IMR-90 (cell line): ENCODE results near the gene SLC29A3. TPM values are rescaled to one million over a fixed set of nuclear protein-coding genes. Genes with fewer than 3 reads are reported as not detected.

ENCODE experiments used
- ATAC-seq: fragments of 200-7000 bp; cut with Tn5 transposase; 2 replicates; pipeline ENCODE4 v1.9.1; 2020; ENCODE audit warnings: low read depth, mild to moderate bottlenecking, moderate library complexity
- BruUV-seq: library from RNA; stranded (reverse); fragments of 400-500 nt; replicated peaks from 2 replicates; lab custom pipeline; 2021; lab: Mats Ljungman, UMichigan
- CTCF ChIA-PET: fragments of 300-600 bp; formaldehyde crosslinking; extraction: SDS; loops from one replicate; lab custom pipeline; 2021; ENCODE audit warnings: antibody characterized with exemption; lab: Yijun Ruan, JAX
- POLR2A ChIA-PET: fragments of 300-600 bp; sonication (Branson Sonifier 250); formaldehyde crosslinking; loops from one replicate; lab custom pipeline; 2022; ENCODE audit warnings: antibody characterized with exemption; ENCODE audit not compliant: unreplicated experiment; lab: Charles Lee
- DNase-seq: peaks from one replicate; pipeline ENCODE4 v3.0.0; 2013
- H2AFZ ChIP-seq: replicated peaks from 2 replicates; pipeline ENCODE3; 2013; ENCODE audit warnings: low read length, mild to moderate bottlenecking; ENCODE audit not compliant: poor library complexity
- H2AK5ac ChIP-seq: 2 replicates; pipeline ENCODE4 v1.6.1; 2013; ENCODE audit warnings: low read depth, low read length, inconsistent platforms
- H2AK9ac ChIP-seq: replicated peaks from 2 replicates; pipeline ENCODE3; 2013; ENCODE audit warnings: mild to moderate bottlenecking, low read depth, low read length, moderate library complexity; ENCODE audit not compliant: poor library complexity
- H2BK120ac ChIP-seq: 2 replicates; pipeline ENCODE4 v1.6.1; 2013; ENCODE audit warnings: low read depth, low read length, inconsistent platforms
- H2BK15ac ChIP-seq: 3 replicates; pipeline ENCODE4 v1.6.1; 2013; ENCODE audit warnings: low read depth, low read length, inconsistent platforms
- H2BK20ac ChIP-seq: 2 replicates; pipeline ENCODE4 v1.6.1; 2013; ENCODE audit warnings: low read depth, mild to moderate bottlenecking, inconsistent platforms, low read length, moderate library complexity
- H2BK5ac ChIP-seq: 2 replicates; pipeline ENCODE4 v1.6.1; 2013; ENCODE audit warnings: mild to moderate bottlenecking, low read depth, low read length, inconsistent platforms; ENCODE audit not compliant: poor library complexity, severe bottlenecking
- H3K14ac ChIP-seq: replicated peaks from 2 replicates; pipeline ENCODE4 v1.6.1; 2013; ENCODE audit warnings: low read depth, low read length, inconsistent platforms
- H3K18ac ChIP-seq: 2 replicates; pipeline ENCODE4 v1.6.1; 2013; ENCODE audit warnings: low read depth, low read length, control low read depth
- H3K23ac ChIP-seq: 2 replicates; pipeline ENCODE4 v1.6.1; 2013; ENCODE audit warnings: low read depth, low read length, inconsistent platforms
- H3K27ac ChIP-seq: 2 replicates; pipeline ENCODE4 v1.5.1; 2013; ENCODE audit warnings: mild to moderate bottlenecking, control low read depth, low read length; ENCODE audit not compliant: insufficient read depth
- H3K27me3 ChIP-seq: 2 replicates; pipeline ENCODE4 v1.6.1; 2013; ENCODE audit warnings: low read length; ENCODE audit not compliant: control insufficient read depth, insufficient read depth
- H3K36me3 ChIP-seq: 2 replicates; pipeline ENCODE4 v1.6.1; 2013; ENCODE audit warnings: low read length, mixed read lengths; ENCODE audit not compliant: control insufficient read depth, insufficient read depth
- H3K4ac ChIP-seq: 2 replicates; pipeline ENCODE4 v1.6.1; 2013; ENCODE audit warnings: low read depth, low read length, inconsistent platforms
- H3K4me1 ChIP-seq: 2 replicates; pipeline ENCODE4 v1.6.1; 2013; ENCODE audit warnings: low read length, mixed read lengths; ENCODE audit not compliant: control insufficient read depth, insufficient read depth
- H3K4me2 ChIP-seq: 2 replicates; pipeline ENCODE4 v1.6.1; 2013; ENCODE audit warnings: low read depth, mild to moderate bottlenecking, control low read depth, low read length, moderate library complexity
- H3K4me3 ChIP-seq: 2 replicates; pipeline ENCODE4 v1.5.1; 2013; ENCODE audit warnings: low read depth, mild to moderate bottlenecking, control low read depth, low read length, moderate library complexity; ENCODE audit not compliant: insufficient read depth
- H3K56ac ChIP-seq: 2 replicates; pipeline ENCODE4 v1.6.1; 2013; ENCODE audit warnings: low read length, inconsistent platforms; ENCODE audit not compliant: insufficient read depth; ENCODE audit errors: extremely low read depth
- H3K79me1 ChIP-seq, 2 experiments: 2 replicates each; pipeline ENCODE4 v1.6.1; 2013; ENCODE audit warnings: low read length in 2 of 2, inconsistent platforms in 1 of 2, low read depth in 1 of 2
- H3K9ac ChIP-seq: 2 replicates; pipeline ENCODE4 v1.6.1; 2013; ENCODE audit warnings: low read depth, low read length, control low read depth
- H3K9me1 ChIP-seq: 2 replicates; pipeline ENCODE4 v1.6.1; 2013; ENCODE audit warnings: low read length, inconsistent platforms; ENCODE audit not compliant: insufficient read depth
- H3K9me3 ChIP-seq: 2 replicates; pipeline ENCODE4 v1.6.1; 2013; ENCODE audit warnings: low read length; ENCODE audit not compliant: control insufficient read depth, insufficient read depth
- H4K20me1 ChIP-seq: 2 replicates; pipeline ENCODE4 v1.6.1; 2013; ENCODE audit warnings: low read length, inconsistent platforms; ENCODE audit not compliant: insufficient read depth
- H4K5ac ChIP-seq: 2 replicates; pipeline ENCODE4 v1.6.1; 2013; ENCODE audit warnings: mild to moderate bottlenecking, low read depth, low read length, control low read depth
- H4K8ac ChIP-seq, 2 experiments: 2 replicates each; pipeline ENCODE4 v1.6.1; 2013; ENCODE audit warnings: low read depth in 2 of 2, low read length in 2 of 2, control low read depth in 1 of 2, inconsistent platforms in 1 of 2
- H4K91ac ChIP-seq: 2 replicates; pipeline ENCODE4 v1.6.1; 2013; ENCODE audit warnings: low read depth, low read length, inconsistent platforms; ENCODE audit not compliant: insufficient read depth
- CHD1 ChIP-seq: IDR thresholded peaks from 2 replicates; pipeline ENCODE4 v1.6.1; 2012; ENCODE audit warnings: low read depth, low read length, improper control_type of control experiment
- ELK1 ChIP-seq: fragments of 150-350 bp; IDR thresholded peaks from 2 replicates; pipeline ENCODE4 v1.6.1; 2016; ENCODE audit warnings: low read depth, mild to moderate bottlenecking, low read length, moderate library complexity, borderline replicate concordance
- MAFK ChIP-seq: IDR thresholded peaks from 2 replicates; pipeline ENCODE4 v1.6.1; 2012; ENCODE audit warnings: low read depth, low read length, improper control_type of control experiment
- MAZ ChIP-seq: IDR thresholded peaks from 2 replicates; pipeline ENCODE4 v1.6.1; 2012; ENCODE audit warnings: low read depth, mild to moderate bottlenecking, low read length, improper control_type of control experiment, moderate library complexity, borderline replicate concordance
- RCOR1 ChIP-seq: IDR thresholded peaks from 2 replicates; pipeline ENCODE4 v1.6.1; 2012; ENCODE audit warnings: mild to moderate bottlenecking, low read length, improper control_type of control experiment; ENCODE audit not compliant: insufficient replicate concordance
- RFX5 ChIP-seq: IDR thresholded peaks from 2 replicates; pipeline ENCODE4 v1.8.0; 2012; ENCODE audit warnings: low read depth, mild to moderate bottlenecking, low read length, moderate library complexity
- SMC3 ChIP-seq: fragments of 150-350 bp; IDR thresholded peaks from 2 replicates; pipeline ENCODE4 v1.6.1; 2016; ENCODE audit warnings: low read depth, mild to moderate bottlenecking, antibody characterized with exemption, low read length, moderate library complexity
- USF2 ChIP-seq: fragments of 150-350 bp; IDR thresholded peaks from 2 replicates; pipeline ENCODE4 v1.6.1; 2017; ENCODE audit warnings: mild to moderate bottlenecking, antibody characterized with exemption, low read length, low read depth
- WGBS, 2 experiments: methylation state at CpG; one replicate each; pipeline versions ENCODE4 v1.1.5 to v1.1.7; 2013; ENCODE audit warnings: missing lambda C conversion rate in 2 of 2; ENCODE audit not compliant: insufficient read length in 1 of 2; ENCODE audit errors: extremely low coverage in 2 of 2; 5-methylcytosine and 5-hydroxymethylcytosine counted together
- dilution Hi-C: fragments of 300-500 bp; cut with HindIII; formaldehyde crosslinking; loops from one replicate; pipeline ENCODE4 v1.14.3; 2018; ENCODE audit warnings: low sequenced_read_pairs; ENCODE audit not compliant: unreplicated experiment
- in situ Hi-C: fragments of 300-500 bp; cut with MboI; formaldehyde crosslinking; loops from 3 replicates; pipeline ENCODE4 v1.14.3; 2019; ENCODE audit warnings: low sequenced_read_pairs, inconsistent platforms, mixed read lengths
- intact Hi-C: fragments of 100-400 bp; cut with micrococcal nuclease; formaldehyde crosslinking; loops from 2 replicates; pipeline ENCODE4 v1.10.0; 2022
- polyA plus RNA-seq, 3 experiments: library from polyadenylated mRNA; depleted of rRNA; stranded (reverse); fragments of >200 nt; gene quantifications; 2 replicates each; pipeline ENCODE4 v1.2.3, GENCODE V29; 2012; ENCODE audit warnings: low replicate concordance in 1 of 3
- total RNA-seq: library from RNA; depleted of rRNA; stranded (reverse); fragments of >200 nt; gene quantifications from 2 replicates; pipeline ENCODE4 v1.2.3, GENCODE V29; 2012

Gene SLC29A3
- total and polyA plus RNA-seq, 2 of the 4 experiments (the other 2 are of a cell fraction): 0.72 to 3.0 TPM

GRCh38 chr10:71399946-71400345 lies 80.9 kb downstream of the SLC29A3 start:
- H3K18ac ChIP-seq: no peak overlapping the region
- in situ Hi-C loops: no loop called here
- H3K27me3 ChIP-seq: peaks cover 69% of the 10 kb centered on the region

More at GRCh38 chr10:71399946-71400345, 80.9 kb downstream of the SLC29A3 start:
- Histone ChIP-seq H4K20me1 (no peaks in the 10 kb centered on the region), H3K4me3 (no peak overlapping the region), H3K9me1 (no peaks in the 10 kb centered on the region), H2BK120ac (no peak overlapping the region), H4K91ac (no peak overlapping the region), H3K14ac (no peak overlapping the region), H3K23ac (no peak overlapping the region), H2BK15ac (no peak overlapping the region), H3K9me3 (no peaks in the 10 kb centered on the region), H3K4me1 (no peaks in the 10 kb centered on the region; the same call in 1 of the 2 replicates), H3K9ac (no peak overlapping the region), H3K27ac (no peak overlapping the region), H4K5ac (no peak overlapping the region), H3K4me2 (no peak overlapping the region), H2AFZ (no peak overlapping the region), H2AK9ac (no peak overlapping the region), H2BK5ac (no peak overlapping the region), H3K56ac (no peak overlapping the region), H3K79me1 (no peaks in the 10 kb centered on the region), H2AK5ac (no peak overlapping the region), H3K36me3 (no peaks in the 10 kb centered on the region), H3K4ac (no peak overlapping the region), H4K8ac (no peak overlapping the region), H2BK20ac (no peak overlapping the region)
- intact Hi-C loops (no loop called here), dilution Hi-C loops (no loop called here)
- no peak for DNase-seq
- ATAC-seq: no peak
- CTCF ChIA-PET: no interaction called here
- POLR2A ChIA-PET: no interaction called here
- no TSS peak for BruUV-seq
- TF ChIP-seq SMC3: no peak
- TF ChIP-seq MAFK: no peak
- no peak for TF ChIP-seq RCOR1
- TF ChIP-seq ELK1: no peak
- TF ChIP-seq CHD1: no peak
- TF ChIP-seq MAZ: no peak
- TF ChIP-seq RFX5: no peak
- no peak for TF ChIP-seq USF2
- WGBS, 2 experiments: no CpG with 5 or more reads among the region's 5 CpGs
